ENCODE measurements around the gene NOB1.
"Not testable (repeated sequence)": the region's sequence is repeated elsewhere in the genome, so short reads cannot be mapped to it uniquely, and the experiment has no call there.

Gene NOB1

GRCh38 chr16:69761983-69762813 lies 7.5 kb upstream of the NOB1 start, which contains the start of gene WWP2:
WWP2 (plus strand) TSS chr16:69762332; CDS start chr16:69787011, 24,679 bp downstream.
- in situ Hi-C loops (cut with HindIII; ENCODE audit: low sequenced_read_pairs): loop anchor here (5.0 kb wide), 1 partner anchor 95 kb away; no protein-coding TSS in a partner anchor

GRCh38 chr16:69757375-69757774 lies 2.6 kb upstream of the NOB1 start:
- in situ Hi-C loops (cut with HindIII; ENCODE audit: low sequenced_read_pairs): not testable (repeated sequence)

- in situ Hi-C loops (cut with HindIII; ENCODE audit: low sequenced_read_pairs): no loop called here
Measured at GRCh38 chr16:69756705-69757104, 2.0 kb upstream of the NOB1 start.

GRCh38 chr16:69754143-69754468 lies 620 bp downstream of the NOB1 start:
- in situ Hi-C loops (cut with HindIII; ENCODE audit: low sequenced_read_pairs): no loop called here

GRCh38 chr16:69748694-69749345 lies 5.9 kb downstream of the NOB1 start:
- in situ Hi-C loops (cut with HindIII; ENCODE audit: low sequenced_read_pairs): no loop called here

- in situ Hi-C loops (cut with HindIII; ENCODE audit: low sequenced_read_pairs): no loop called here
Measured at GRCh38 chr16:69747115-69747514, 7.6 kb downstream of the NOB1 start.

- in situ Hi-C loops (cut with HindIII; ENCODE audit: low sequenced_read_pairs): no loop called here
Measured at GRCh38 chr16:69745959-69746358, 8.8 kb downstream of the NOB1 start.

GRCh38 chr16:69745232-69745612 lies 9.5 kb downstream of the NOB1 start:
- in situ Hi-C loops (cut with HindIII; ENCODE audit: low sequenced_read_pairs): no loop called here

GRCh38 chr16:69744363-69745231 lies 10.1 kb downstream of the NOB1 start:
- in situ Hi-C loops (cut with HindIII; ENCODE audit: low sequenced_read_pairs): no loop called here

- in situ Hi-C loops (cut with HindIII; ENCODE audit: low sequenced_read_pairs): no loop called here
Measured at GRCh38 chr16:69741951-69742904, 12.5 kb downstream of the NOB1 start.

GRCh38 chr16:69741519-69741918 lies 13.2 kb downstream of the NOB1 start:
- in situ Hi-C loops (cut with HindIII; ENCODE audit: low sequenced_read_pairs): no loop called here

- in situ Hi-C loops (cut with HindIII; ENCODE audit: low sequenced_read_pairs): no loop called here
Measured at GRCh38 chr16:69732101-69732500, 22.6 kb downstream of the NOB1 start.

GRCh38 chr16:69731280-69731679 lies 23.4 kb downstream of the NOB1 start:
- in situ Hi-C loops (cut with HindIII; ENCODE audit: low sequenced_read_pairs): not testable (repeated sequence)

GRCh38 chr16:69729030-69729429 lies 25.7 kb downstream of the NOB1 start:
- in situ Hi-C loops (cut with HindIII; ENCODE audit: low sequenced_read_pairs): not testable (repeated sequence)

- in situ Hi-C loops (cut with HindIII; ENCODE audit: low sequenced_read_pairs): no loop called here
Measured at GRCh38 chr16:69727916-69728270, 26.8 kb downstream of the NOB1 start.

GRCh38 chr16:69726313-69727060 lies 28.2 kb downstream of the NOB1 start, which contains the start of gene NQO1:
NQO1 (minus strand) TSS chr16:69726560; CDS start chr16:69726439, 121 bp downstream.
- in situ Hi-C loops (cut with HindIII; ENCODE audit: low sequenced_read_pairs): no loop called here

- in situ Hi-C loops (cut with HindIII; ENCODE audit: low sequenced_read_pairs): no loop called here
Measured at GRCh38 chr16:69725480-69726312, 29.0 kb downstream of the NOB1 start.

- in situ Hi-C loops (cut with HindIII; ENCODE audit: low sequenced_read_pairs): no loop called here
Measured at GRCh38 chr16:69724981-69725479, 29.7 kb downstream of the NOB1 start.
